A673 (cell line): ENCODE data around the gene IL1RN.

Source experiments
- CTCF ChIP-seq: fragments of 300-800, 200-600 bp; sonication (generic); conservative IDR thresholded peaks from 2 replicates; pipeline ENCODE4 v1.5.1; 2017; ENCODE audit warnings: low read depth, mild to moderate bottlenecking, antibody characterized with exemption, low read length, moderate library complexity, mixed read lengths
- EZH2 ChIP-seq: fragments of 200-600 bp; sonication (generic); IDR thresholded peaks from 2 replicates; pipeline ENCODE4 v1.6.1; 2017; ENCODE audit warnings: borderline replicate concordance, low read depth, mild to moderate bottlenecking, mixed read lengths, antibody characterized with exemption, low read length; ENCODE audit not compliant: poor library complexity, severe bottlenecking

- TF ChIP-seq CTCF (no peak), EZH2 (no peak)
Measured at GRCh38 chr2:113112441-113112840, 15.0 kb upstream of the IL1RN start.
